ENCODE measurements around the gene MINDY3.
A peak's percentile ranks its signal among the peaks of the same experiment; 100 is the strongest.
"Not testable (repeated sequence)": the region's sequence is repeated elsewhere in the genome, so short reads cannot be mapped to it uniquely, and the experiment has no call there.

Gene MINDY3

DNA sequence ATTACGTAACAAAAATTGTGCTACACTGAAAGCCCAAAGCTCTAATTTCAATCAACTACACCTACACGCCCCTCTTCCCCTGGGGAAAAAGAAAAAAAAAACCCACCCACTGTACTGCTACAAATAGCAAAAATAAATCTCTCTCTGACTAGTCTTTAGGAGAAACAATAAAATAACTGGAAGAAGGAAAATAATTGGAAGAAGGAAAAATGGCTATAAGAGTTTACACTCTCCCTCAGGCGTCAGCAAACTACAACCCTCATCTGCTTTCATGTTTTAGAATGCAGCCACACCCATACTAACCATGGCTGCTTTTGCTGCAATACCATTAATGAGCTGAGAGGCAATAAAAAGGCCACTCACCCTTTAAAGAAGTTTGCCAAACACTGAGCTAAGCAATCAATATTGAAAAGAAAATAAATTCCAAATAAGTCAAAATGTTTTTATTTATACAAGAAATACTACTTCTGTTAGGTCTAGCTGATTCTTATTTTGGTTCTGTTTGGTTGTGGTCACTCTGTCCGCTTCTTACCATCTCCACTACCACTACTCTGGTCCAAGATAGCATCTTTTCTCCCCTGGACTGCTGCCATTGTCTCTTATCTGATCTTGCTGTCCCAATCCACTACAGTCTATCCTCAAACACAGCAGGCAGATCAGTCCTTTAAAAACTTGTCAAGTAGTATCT, 3.8 kb downstream of the MINDY3 start:
- no peak for DNase-seq (ENCODE audit: low spot score)

DNA sequence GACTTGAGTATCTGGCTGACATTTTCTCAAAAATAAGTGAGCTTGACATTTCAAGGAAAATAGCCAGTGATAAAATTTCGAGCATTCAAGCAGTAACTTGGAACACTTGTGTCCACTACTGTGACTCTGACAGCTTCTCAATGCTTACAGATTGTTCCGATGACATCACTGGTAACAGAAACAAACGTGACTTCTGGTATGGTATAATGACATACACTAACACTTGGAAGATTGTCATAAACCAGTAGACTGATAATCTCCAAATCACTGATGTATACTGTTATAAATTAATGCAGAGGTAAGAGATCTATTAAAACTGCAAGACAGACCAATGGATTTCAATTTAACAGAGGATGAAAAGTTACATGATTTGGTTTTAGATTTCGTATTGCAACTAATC, 6.5 kb downstream of the MINDY3 start:
- no peak for DNase-seq (ENCODE audit: low spot score)

DNA sequence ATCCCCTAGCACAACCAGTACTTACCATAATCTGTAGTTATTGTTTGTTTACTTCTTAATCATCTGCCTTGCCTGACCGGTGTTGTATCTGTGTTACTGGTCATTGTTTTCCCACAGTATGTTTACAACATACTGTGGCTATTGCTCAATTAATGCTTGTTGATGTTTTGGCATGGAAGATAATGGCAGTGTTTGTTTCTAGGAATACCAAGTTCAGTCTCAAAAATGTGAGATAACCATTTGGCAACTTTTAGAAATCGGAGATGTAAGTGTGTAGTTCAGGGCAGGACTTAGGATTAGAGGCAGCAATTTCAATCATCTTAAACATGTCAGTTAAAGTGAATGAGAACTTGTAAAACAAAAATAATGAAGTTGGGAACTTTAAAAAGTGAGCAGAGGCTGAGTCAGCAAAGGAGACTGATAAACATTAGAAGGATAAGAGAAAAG, 8.2 kb downstream of the MINDY3 start:
- DNase-seq (ENCODE audit: low spot score): no peak

GRCh38 chr10:15850337-15850978, 9.8 kb downstream of the MINDY3 start:
- not testable (repeated sequence) for DNase-seq (ENCODE audit: low spot score)

DNA sequence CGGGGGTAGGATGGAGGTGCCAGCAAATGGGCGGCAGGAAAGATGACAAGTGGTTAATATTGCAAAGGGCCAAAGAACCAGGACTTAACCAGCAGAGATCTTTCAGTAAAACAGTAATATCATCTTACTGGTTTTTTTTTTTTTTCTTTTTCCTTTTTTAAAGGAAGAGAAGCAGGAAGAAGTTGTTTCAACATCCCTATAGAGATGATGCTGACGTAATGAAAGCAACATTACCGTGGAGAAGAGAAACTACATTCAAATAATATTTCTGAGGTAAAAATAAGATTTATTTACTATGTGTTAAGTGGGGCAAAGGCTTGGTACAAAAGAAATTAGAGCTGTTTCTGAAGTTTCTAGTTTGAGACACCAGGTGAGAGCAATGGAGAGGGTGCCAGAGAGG, 11.0 kb downstream of the MINDY3 start:
- DNase-seq (ENCODE audit: low spot score): no peak

DNA sequence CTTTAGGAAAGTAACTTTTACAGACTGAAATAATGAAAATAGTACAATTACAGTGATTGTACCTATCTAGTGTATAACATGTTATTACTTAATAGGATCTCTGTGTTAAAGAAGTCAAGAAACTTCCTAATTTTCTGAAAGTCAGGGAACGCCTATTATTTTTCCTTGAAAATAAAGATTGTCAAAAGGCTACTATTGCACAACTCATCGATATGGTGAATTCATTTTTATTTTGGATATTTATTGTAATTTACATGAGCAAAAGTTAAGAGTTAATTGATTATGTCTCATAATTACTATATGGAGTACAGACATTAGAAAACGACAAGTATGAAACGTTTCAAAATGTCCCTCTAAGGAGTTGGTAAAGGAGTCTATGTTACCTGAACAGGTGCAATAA, 12.8 kb downstream of the MINDY3 start:
- no peak for DNase-seq (ENCODE audit: low spot score)

- DNase-seq (ENCODE audit: low spot score): no peak
Observed at GRCh38 chr10:15844517-15844916, 15.8 kb downstream of the MINDY3 start.

GRCh38 chr10:15843695-15844094, 16.6 kb downstream of the MINDY3 start:
- DNase-seq (ENCODE audit: low spot score): no peak

DNA sequence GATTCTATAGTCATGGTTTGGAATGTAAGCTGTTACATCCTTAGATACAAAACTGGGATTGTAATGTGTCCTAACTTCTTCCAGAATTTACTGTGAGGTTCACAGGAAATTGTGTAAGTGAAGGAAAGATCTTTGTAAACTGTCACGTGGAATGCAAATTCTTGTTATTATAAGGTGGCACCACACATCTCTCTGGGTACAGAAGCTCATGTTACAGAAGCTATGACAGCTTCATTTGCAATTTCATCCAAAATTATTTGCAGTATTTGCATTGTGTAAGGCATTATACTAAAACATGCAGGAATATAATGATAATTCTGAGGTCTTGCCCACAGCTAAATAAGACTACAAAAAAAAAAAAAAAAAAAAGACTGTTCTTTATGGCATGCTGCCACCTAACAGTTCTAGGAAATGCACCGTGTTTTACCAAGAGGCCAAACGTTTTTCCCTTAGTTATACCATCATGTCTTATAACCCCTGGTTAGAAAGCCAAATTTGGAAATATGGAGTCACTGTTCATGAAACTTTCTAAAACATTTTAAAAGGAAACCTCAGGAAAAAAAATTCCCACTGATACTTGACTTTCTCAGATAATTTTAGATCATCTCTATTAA, 17.6 kb downstream of the MINDY3 start:
- DNase-seq (ENCODE audit: low spot score): no peak

GRCh38 chr10:15841696-15842095, 18.6 kb downstream of the MINDY3 start:
- no peak for DNase-seq (ENCODE audit: low spot score)

DNA sequence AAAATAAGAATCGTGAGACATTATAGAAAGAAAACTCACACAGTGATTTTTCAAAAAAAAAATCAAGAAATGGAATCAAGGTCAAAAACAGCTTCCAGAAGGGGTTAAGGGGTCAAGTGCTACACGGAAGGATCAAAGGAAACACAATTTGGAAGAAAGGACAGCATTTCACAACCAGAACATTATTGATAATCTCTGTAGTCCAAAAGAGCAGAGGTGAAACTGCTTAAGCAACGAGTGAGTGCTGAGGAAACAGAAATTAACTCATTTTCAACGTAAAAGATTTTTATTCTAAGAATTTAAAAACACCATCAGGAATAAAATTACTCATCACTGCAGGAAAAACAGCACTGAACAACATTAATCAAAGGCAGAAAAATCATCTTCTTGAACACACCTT, 23.5 kb downstream of the MINDY3 start:
- no peak for DNase-seq (ENCODE audit: low spot score)

DNA sequence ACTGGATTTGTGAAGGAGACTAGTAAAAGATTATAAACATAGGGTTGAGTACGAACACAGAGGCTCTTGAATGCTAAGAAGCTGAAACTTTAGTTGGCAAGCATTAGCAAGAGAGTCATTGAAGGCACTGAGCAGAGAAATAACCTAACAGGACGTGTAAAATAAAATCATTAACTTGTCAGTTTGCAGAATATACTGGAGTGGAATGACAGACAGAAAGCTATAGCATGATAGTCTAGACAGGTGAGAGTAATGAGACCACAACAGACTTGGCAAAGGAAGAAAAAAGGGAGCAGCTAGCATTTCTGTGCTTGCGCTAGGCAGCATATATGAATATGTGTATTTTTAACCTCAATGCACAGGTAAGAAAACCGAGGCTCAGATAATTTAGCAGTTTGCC, 30.8 kb downstream of the MINDY3 start:
- no peak for DNase-seq (ENCODE audit: low spot score)

DNA sequence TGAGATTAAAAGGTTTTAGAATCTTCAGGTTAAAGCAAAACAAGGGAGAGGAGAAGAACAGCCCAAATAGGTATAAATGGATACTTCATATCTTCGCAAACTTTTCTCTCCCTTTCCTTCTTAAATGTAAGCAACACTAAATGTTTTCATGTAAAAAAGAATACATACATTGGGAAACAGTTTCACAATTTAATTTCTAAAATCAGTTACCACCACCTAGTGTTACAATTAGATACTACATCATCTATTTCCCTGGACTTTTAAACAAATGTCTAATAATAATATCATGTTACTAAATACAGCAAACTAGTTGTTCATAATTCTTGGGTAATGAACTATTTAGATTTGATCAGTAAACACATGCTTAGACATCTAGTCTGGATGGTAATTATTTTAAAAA, 35.8 kb downstream of the MINDY3 start:
- peak; percentile 15 for DNase-seq (ENCODE audit: low spot score)

DNA sequence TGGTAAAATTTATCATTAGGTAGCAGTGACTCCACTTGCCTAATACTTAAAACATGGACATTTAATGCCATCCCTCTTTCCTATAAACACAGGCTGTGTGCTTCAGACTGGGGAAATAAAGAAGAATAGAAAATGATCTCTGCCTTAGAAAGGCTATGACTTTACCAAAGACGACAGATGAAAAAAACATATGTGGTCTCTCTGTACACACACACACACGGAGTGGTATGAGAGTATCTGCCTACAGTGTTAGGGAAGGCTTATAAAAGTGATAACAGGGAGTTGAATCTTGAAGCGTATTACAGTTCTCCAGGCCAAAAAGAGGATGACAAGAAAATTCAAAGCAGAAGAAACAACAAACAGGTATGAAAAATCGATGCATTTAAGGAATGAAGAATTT, 38.2 kb downstream of the MINDY3 start:
- DNase-seq (ENCODE audit: low spot score): no peak

- no peak for DNase-seq (ENCODE audit: low spot score)
Observed at GRCh38 chr10:15821046-15821683, 39.1 kb downstream of the MINDY3 start.

DNA sequence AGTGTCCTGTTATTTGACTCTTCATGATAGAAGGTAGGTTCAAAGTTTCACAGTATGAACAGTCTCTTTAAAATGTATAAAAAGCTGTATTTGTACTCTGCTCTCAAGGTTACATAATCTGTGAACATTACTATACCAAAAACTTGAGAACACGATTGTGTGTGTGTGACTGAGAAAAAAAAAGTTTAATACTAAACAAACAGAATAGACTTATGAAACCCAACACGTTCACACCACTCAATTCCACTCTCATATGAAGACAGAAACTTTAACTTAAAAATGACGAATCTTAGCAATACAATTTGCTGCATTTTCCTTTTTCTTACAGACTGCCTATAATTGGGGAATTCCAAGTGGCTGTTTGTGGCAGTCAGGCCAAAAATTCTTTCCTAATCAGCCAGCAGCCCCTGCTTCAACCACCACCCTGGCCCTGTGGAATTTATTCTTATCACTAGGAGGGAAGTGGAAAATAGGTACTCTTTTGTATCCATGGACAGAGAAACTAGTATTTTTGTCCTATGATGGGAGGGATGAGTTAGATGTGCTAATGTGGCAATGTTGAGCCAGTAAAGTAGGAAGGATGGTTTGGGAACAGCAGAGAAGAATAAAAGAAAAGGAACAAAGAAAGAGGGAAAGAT, 42.8 kb downstream of the MINDY3 start:
- DNase-seq (ENCODE audit: low spot score): no peak

- no peak for DNase-seq (ENCODE audit: low spot score)
Observed at GRCh38 chr10:15815242-15815885, 44.9 kb downstream of the MINDY3 start.

DNA sequence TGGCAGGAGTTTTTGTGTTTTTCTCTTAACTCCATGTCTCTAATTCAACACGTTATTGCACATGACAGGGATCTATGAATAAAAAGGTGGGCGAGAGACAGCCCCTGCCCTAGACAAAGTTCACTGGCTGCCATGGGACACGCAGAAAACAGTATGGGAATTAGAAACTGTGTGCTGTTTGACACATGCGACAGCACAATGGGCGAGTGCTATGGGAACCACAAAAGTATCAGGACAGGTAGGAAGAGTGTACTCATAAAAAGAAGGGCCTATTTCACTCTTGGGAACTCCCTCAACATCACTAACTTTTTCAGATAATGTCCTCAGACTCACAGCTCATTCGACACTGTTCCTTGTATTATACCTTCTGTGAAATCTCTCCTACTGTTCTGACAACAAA, 45.7 kb downstream of the MINDY3 start:
- no peak for DNase-seq (ENCODE audit: low spot score)

- no peak for DNase-seq (ENCODE audit: low spot score)
Observed at GRCh38 chr10:15813415-15813814, 46.9 kb downstream of the MINDY3 start.

GRCh38 chr10:15809450-15809849, 50.9 kb downstream of the MINDY3 start:
- DNase-seq (ENCODE audit: low spot score): no peak

DNA sequence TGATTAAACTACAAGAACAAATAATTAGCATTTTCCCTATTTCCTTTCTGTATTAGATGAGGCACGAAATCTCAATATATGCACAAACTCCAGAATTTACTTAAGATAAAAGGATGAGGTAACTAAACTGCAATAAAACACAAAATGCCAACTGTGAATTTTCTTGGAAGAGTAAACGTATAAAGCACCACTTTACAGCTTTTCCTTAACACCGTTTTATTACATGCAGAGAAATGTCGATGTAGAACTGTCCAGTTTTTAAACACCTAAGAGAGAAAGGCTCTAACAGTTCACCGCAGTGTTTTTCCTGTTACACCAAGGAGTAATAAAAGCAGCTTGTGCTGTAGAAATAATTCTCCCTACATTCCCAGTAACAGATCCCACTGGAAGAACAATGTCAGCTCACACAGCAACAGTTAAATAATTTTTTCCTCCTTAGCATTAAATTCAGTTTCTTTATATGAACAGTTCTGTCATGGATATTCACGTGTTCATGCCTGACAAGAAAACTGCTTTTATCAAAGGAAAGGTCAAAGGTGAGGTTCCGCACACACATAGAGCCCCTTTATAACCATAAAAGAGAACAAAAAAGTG, 52.0 kb downstream of the MINDY3 start:
- no peak for DNase-seq (ENCODE audit: low spot score)

Measured in kidney tubule cell (primary cell).